KMS-11 (cell line): ENCODE measurements around the gene TRMU.

ENCODE experiments used
- H2AFZ ChIP-seq: fragments of 200-600 bp; sonication (generic); 2 replicates; pipeline ENCODE4 v1.6.1; 2016; ENCODE audit warnings: antibody characterized with exemption, mixed run types, low read depth
- H3K27ac ChIP-seq: fragments of 200-600 bp; sonication (generic); 2 replicates; pipeline ENCODE4 v1.6.1; 2016; ENCODE audit warnings: mild to moderate bottlenecking, mixed run types
- H3K27me3 ChIP-seq: fragments of 200-600 bp; sonication (generic); 2 replicates; pipeline ENCODE4 v1.6.1; 2017; ENCODE audit warnings: mild to moderate bottlenecking, low read depth, mixed run types, moderate library complexity; ENCODE audit not compliant: insufficient read depth
- H3K36me3 ChIP-seq: fragments of 200-600 bp; sonication (generic); 2 replicates; pipeline ENCODE4 v1.6.1; 2017; ENCODE audit warnings: mild to moderate bottlenecking, mixed run types; ENCODE audit not compliant: insufficient read depth
- H3K4me1 ChIP-seq: fragments of 200-600 bp; sonication (generic); 2 replicates; pipeline ENCODE4 v1.6.1; 2016; ENCODE audit warnings: mild to moderate bottlenecking, low read depth, mixed run types; ENCODE audit not compliant: poor library complexity, severe bottlenecking
- H3K4me2 ChIP-seq: fragments of 200-600 bp; sonication (generic); 2 replicates; pipeline ENCODE4 v1.7.0; 2016; ENCODE audit warnings: mild to moderate bottlenecking, mixed run types
- H3K4me3 ChIP-seq: fragments of 200-600 bp; sonication (generic); IDR thresholded peaks from 2 replicates; pipeline ENCODE4 v1.6.1; 2017; ENCODE audit warnings: low read depth, low read length, mixed read lengths; ENCODE audit not compliant: insufficient read depth
- H3K79me2 ChIP-seq: fragments of 200-600 bp; sonication (generic); 2 replicates; pipeline ENCODE4 v1.6.1; 2016; ENCODE audit warnings: low read depth, mixed run types; ENCODE audit not compliant: insufficient read depth
- H3K9ac ChIP-seq: fragments of 200-600 bp; sonication (generic); 2 replicates; pipeline ENCODE4 v1.6.1; 2016; ENCODE audit warnings: mild to moderate bottlenecking, mixed run types
- H4K20me1 ChIP-seq: fragments of 200-600 bp; sonication (generic); 2 replicates; pipeline ENCODE4 v1.6.1; 2016; ENCODE audit warnings: mild to moderate bottlenecking, mixed run types; ENCODE audit not compliant: insufficient read depth
- TF ChIP-seq, protein P1 (sequence below): fragments of 200-600 bp; sonication (generic); conservative IDR thresholded peaks from 2 replicates; pipeline ENCODE4 v1.6.1; 2017; ENCODE audit warnings: low read depth, mild to moderate bottlenecking, antibody characterized with exemption, low read length, moderate library complexity, mixed read lengths

The TRMU gene

DNA sequence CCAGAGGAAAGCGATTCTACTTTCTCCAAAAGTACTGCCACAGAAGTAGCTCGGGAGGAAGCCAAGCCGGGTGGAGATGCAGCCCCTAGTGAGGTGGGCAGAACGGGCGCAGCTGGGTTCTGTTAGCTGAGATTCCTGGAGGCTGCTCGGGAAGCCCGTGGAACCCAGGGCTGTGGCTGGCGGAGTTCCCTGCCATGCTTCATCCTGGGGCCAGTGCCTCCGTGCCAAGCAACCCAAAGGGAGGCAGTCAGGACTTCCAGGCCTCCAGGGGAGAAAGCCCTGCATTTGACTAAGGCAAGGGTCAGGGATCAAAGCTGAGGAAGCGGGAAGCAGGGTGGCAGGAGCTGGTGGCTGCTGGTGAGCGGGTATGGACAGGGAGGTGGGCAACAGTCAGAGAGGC lies 6.7 kb upstream of the TRMU start:
- TF ChIP-seq, protein P1, sequence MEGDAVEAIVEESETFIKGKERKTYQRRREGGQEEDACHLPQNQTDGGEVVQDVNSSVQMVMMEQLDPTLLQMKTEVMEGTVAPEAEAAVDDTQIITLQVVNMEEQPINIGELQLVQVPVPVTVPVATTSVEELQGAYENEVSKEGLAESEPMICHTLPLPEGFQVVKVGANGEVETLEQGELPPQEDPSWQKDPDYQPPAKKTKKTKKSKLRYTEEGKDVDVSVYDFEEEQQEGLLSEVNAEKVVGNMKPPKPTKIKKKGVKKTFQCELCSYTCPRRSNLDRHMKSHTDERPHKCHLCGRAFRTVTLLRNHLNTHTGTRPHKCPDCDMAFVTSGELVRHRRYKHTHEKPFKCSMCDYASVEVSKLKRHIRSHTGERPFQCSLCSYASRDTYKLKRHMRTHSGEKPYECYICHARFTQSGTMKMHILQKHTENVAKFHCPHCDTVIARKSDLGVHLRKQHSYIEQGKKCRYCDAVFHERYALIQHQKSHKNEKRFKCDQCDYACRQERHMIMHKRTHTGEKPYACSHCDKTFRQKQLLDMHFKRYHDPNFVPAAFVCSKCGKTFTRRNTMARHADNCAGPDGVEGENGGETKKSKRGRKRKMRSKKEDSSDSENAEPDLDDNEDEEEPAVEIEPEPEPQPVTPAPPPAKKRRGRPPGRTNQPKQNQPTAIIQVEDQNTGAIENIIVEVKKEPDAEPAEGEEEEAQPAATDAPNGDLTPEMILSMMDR: no peak
- Histone ChIP-seq H3K36me3 (no peaks in the 10 kb centered on the region; the same call in 1 of the 2 replicates), H2AFZ (no peak overlapping the region)

GRCh38 chr22:46329616-46330015 lies 5.9 kb upstream of the TRMU start:
- TF ChIP-seq, protein P1: no peak
- H3K9ac ChIP-seq: no peak overlapping the region
- no peaks in the 10 kb centered on the region for H3K27me3 ChIP-seq
- H3K4me2 ChIP-seq: no peak overlapping the region
- no peak overlapping the region for H2AFZ ChIP-seq
- no peaks in the 10 kb centered on the region; the same call in 1 of the 2 replicates for H3K36me3 ChIP-seq
- H3K4me1 ChIP-seq: peaks cover 16% of the 10 kb centered on the region
- H4K20me1 ChIP-seq: no peaks in the 10 kb centered on the region
- H3K79me2 ChIP-seq: no peaks in the 10 kb centered on the region
- no peak overlapping the region for H3K27ac ChIP-seq
- H3K4me3 ChIP-seq: no peak overlapping the region

More for the DNA sequence above, 6.7 kb upstream of the TRMU start:
- Histone ChIP-seq H3K4me3 (no peak overlapping the region), H3K79me2 (no peaks in the 10 kb centered on the region), H3K4me2 (no peak overlapping the region), H4K20me1 (no peaks in the 10 kb centered on the region), H3K9ac (no peak overlapping the region), H3K27ac (no peak overlapping the region), H3K27me3 (no peaks in the 10 kb centered on the region), H3K4me1 (peaks cover 9% of the 10 kb centered on the region)

- H3K4me2 ChIP-seq: no peak overlapping the region
- H3K4me3 ChIP-seq: no peak overlapping the region
- peaks cover 16% of the 10 kb centered on the region for H3K4me1 ChIP-seq
- no peaks in the 10 kb centered on the region for H3K27me3 ChIP-seq
- H2AFZ ChIP-seq: no peak overlapping the region
- H4K20me1 ChIP-seq: no peaks in the 10 kb centered on the region
- no peaks in the 10 kb centered on the region; the same call in 1 of the 2 replicates for H3K79me2 ChIP-seq
- no peak overlapping the region for H3K27ac ChIP-seq
- TF ChIP-seq, protein P1: no peak
- no peaks in the 10 kb centered on the region; the same call in 1 of the 2 replicates for H3K36me3 ChIP-seq
- no peak overlapping the region for H3K9ac ChIP-seq
Measured at GRCh38 chr22:46330426-46330825, 5.1 kb upstream of the TRMU start.

DNA sequence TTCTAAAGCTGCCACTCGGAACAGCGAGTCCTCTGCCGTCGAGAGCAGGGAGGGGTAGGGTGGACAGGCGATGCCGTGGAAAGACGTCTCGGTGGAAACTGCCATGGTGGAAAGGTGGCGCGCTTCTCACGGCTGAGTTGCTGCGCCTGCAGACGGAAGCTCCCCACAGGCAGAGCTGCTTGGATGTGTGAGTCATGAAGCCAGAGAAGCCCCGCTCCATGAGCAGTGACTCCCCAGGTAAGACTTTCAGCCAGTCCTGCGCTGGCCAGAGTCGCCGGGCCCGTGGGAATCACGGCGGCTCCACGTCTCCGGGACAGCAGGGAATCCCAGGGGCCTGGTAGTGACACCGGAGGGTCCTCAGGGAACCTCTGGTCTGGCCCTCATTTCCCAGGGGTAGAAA lies 4.0 kb upstream of the TRMU start:
- TF ChIP-seq, protein P1: no peak
- no peak overlapping the region for H3K9ac ChIP-seq
- H3K4me3 ChIP-seq: no peak overlapping the region
- H3K4me2 ChIP-seq: no peak overlapping the region
- no peak overlapping the region for H2AFZ ChIP-seq
- H3K79me2 ChIP-seq: peaks cover 8% of the 10 kb centered on the region
- H4K20me1 ChIP-seq: no peaks in the 10 kb centered on the region
- peaks cover 19% of the 10 kb centered on the region for H3K4me1 ChIP-seq
- no peak overlapping the region for H3K27ac ChIP-seq
- H3K27me3 ChIP-seq: no peaks in the 10 kb centered on the region
- H3K36me3 ChIP-seq: no peaks in the 10 kb centered on the region; the same call in 1 of the 2 replicates
